GM19324 (cell line): ENCODE results near the gene MCOLN1.

ENCODE experiments used
- ATAC-seq: cut with Tn5 transposase; IDR thresholded peaks from one replicate; pipeline ENCODE4 v1.9.1; 2021; ENCODE audit warnings: mild to moderate bottlenecking, moderate library complexity; ENCODE audit not compliant: unreplicated experiment, low FRiP score

The MCOLN1 gene

GRCh38 chr19:7500811-7501450, 21.5 kb upstream of the MCOLN1 start:
- ATAC-seq = no peak

GRCh38 chr19:7502552-7502951, 19.9 kb upstream of the MCOLN1 start:
- ATAC-seq = no peak

GRCh38 chr19:7504684-7505083, 17.7 kb upstream of the MCOLN1 start:
- no peak for ATAC-seq

GRCh38 chr19:7505288-7505681, 17.1 kb upstream of the MCOLN1 start:
- no peak for ATAC-seq

- no peak for ATAC-seq
These were observed 16.6 kb upstream of the MCOLN1 start for GRCh38 chr19:7505682-7506384.

GRCh38 chr19:7506385-7507328, 15.8 kb upstream of the MCOLN1 start:
- ATAC-seq = no peak

- ATAC-seq = no peak
These were observed 14.5 kb upstream of the MCOLN1 start for GRCh38 chr19:7507884-7508283.

GRCh38 chr19:7509625-7510024, 12.8 kb upstream of the MCOLN1 start:
- ATAC-seq = no peak

- ATAC-seq = no peak
These were observed 10.0 kb upstream of the MCOLN1 start for GRCh38 chr19:7512400-7512851.

GRCh38 chr19:7513809-7514642, 8.4 kb upstream of the MCOLN1 start:
- ATAC-seq = no peak

- no peak for ATAC-seq
These were observed 7.2 kb upstream of the MCOLN1 start for GRCh38 chr19:7515110-7515644.

GRCh38 chr19:7515645-7516151, 6.7 kb upstream of the MCOLN1 start, which contains the start of gene ZNF358:
TSS of gene ZNF358 (plus strand) at chr19:7516103. CDS start at chr19:7519243, 3,140 bp downstream.
- no peak for ATAC-seq

GRCh38 chr19:7516333-7516732, 6.1 kb upstream of the MCOLN1 start:
- no peak for ATAC-seq

- ATAC-seq = no peak
These were observed 5.5 kb upstream of the MCOLN1 start for GRCh38 chr19:7516878-7517277.

- ATAC-seq = no peak
These were observed 2.9 kb upstream of the MCOLN1 start for GRCh38 chr19:7519361-7520130.

- no peak for ATAC-seq
These were observed 2.0 kb upstream of the MCOLN1 start for GRCh38 chr19:7520131-7521051.

- no peak for ATAC-seq
These were observed 813 bp upstream of the MCOLN1 start for GRCh38 chr19:7521551-7522071.
